NB4 (cell line): ENCODE data around the gene CNTN5.

Experiments
- DNase-seq: peaks from one replicate; pipeline ENCODE4 v3.0.0; 2010; ENCODE audit warnings: low read depth
- H3K4me3 ChIP-seq: one replicate; pipeline ENCODE4 v1.5.1; 2011; ENCODE audit warnings: mild to moderate bottlenecking, low read depth, low read length, moderate library complexity
- CTCF ChIP-seq: IDR thresholded peaks from one replicate; pipeline ENCODE4 v1.5.1; 2012; ENCODE audit warnings: low read depth, low read length
- MAX ChIP-seq: IDR thresholded peaks from 2 replicates; pipeline ENCODE4 v1.6.1; 2011; ENCODE audit warnings: low read depth, low read length
- MYC ChIP-seq: IDR thresholded peaks from 2 replicates; pipeline ENCODE4 v1.6.1; 2011; ENCODE audit warnings: low read depth, low read length
- POLR2A ChIP-seq: IDR thresholded peaks from 2 replicates; pipeline ENCODE4 v1.6.1; 2011; ENCODE audit warnings: mild to moderate bottlenecking; ENCODE audit not compliant: insufficient read length; ENCODE audit errors: extremely low read depth

CNTN5 gene

GRCh38 chr11:99418927-99419720 lies 398.4 kb downstream of the CNTN5 start:
- no peak overlapping the region for H3K4me3 ChIP-seq
- no peak for TF ChIP-seq CTCF
- no peak for TF ChIP-seq POLR2A
- no peak for TF ChIP-seq MYC
- no peak for TF ChIP-seq MAX
- no peak for DNase-seq

- no peak overlapping the region for H3K4me3 ChIP-seq
- TF ChIP-seq MYC (no peak), POLR2A (no peak), MAX (no peak)
- DNase-seq: no peak
Measured at GRCh38 chr11:99419991-99420390, 399.2 kb downstream of the CNTN5 start.

- TF ChIP-seq MYC (no peak), POLR2A (no peak), MAX (no peak), CTCF (no peak)
- no peak for DNase-seq
- H3K4me3 ChIP-seq: no peak overlapping the region
Measured at GRCh38 chr11:99422581-99423427, 402.1 kb downstream of the CNTN5 start.

GRCh38 chr11:99423428-99423983 lies 402.8 kb downstream of the CNTN5 start:
- TF ChIP-seq POLR2A: no peak
- TF ChIP-seq MYC: no peak
- TF ChIP-seq CTCF: no peak
- no peak for TF ChIP-seq MAX
- no peak for DNase-seq
- H3K4me3 ChIP-seq: no peak overlapping the region

- TF ChIP-seq MAX: no peak
- TF ChIP-seq POLR2A: no peak
- no peak for TF ChIP-seq MYC
- no peak for TF ChIP-seq CTCF
- H3K4me3 ChIP-seq: no peak overlapping the region
- DNase-seq: no peak
Measured at GRCh38 chr11:99424313-99425084, 403.8 kb downstream of the CNTN5 start.
